Pancreas (tissue), 10 donors: ENCODE results near the gene PIK3CD. TPM values are rescaled to one million over a fixed set of nuclear protein-coding genes. Genes with fewer than 3 reads are reported as not detected.
"Not testable (repeated sequence)": the region's sequence is repeated elsewhere in the genome, so short reads cannot be mapped to it uniquely, and the experiment has no call there.

ENCODE experiments used
- ATAC-seq, 4 donors: fragments of 200-7000 bp; cut with Tn5 transposase; one replicate each; pipeline versions ENCODE4 v1.8.0 to v1.9.1; 2020; ENCODE audit warnings: mild to moderate bottlenecking in 4 of 4, moderate library complexity in 4 of 4
- DNase-seq, 6 donors: peaks; one replicate each; pipeline ENCODE4 v3.0.0-alpha.2; 2020
- FAIRE-seq: peaks from 2 replicates; lab custom pipeline; 2012; peaks lifted over from hg19 to GRCh38; lab: Jason Lieb, UNC
- H3K27ac ChIP-seq, 4 donors: fragments of 200-600 bp; sonication (generic); 1 replicate in 3 of 4; 2 replicates in 1 of 4; pipeline versions ENCODE4 v1.5.0 to v1.8.0; 2020
- H3K27me3 ChIP-seq, 4 donors: fragments of 200-600 bp; one replicate each; pipeline ENCODE4 v1.8.0; 2021
- H3K36me3 ChIP-seq, 3 donors: fragments of 200-600 bp; sonication (generic) in 1 of 3; one replicate each; pipeline versions ENCODE4 v1.5.0 to v1.8.0; 2020 to 2021
- H3K4me1 ChIP-seq, 3 donors: fragments of 200-600 bp; one replicate each; pipeline ENCODE4 v1.8.0; 2021
- H3K4me3 ChIP-seq, 4 donors: fragments of 200-600 bp; sonication (generic) in 2 of 4; one replicate each; pipeline versions ENCODE4 v1.5.0 to v1.8.0; 2020 to 2021
- H3K9me3 ChIP-seq, 4 donors: fragments of 200-600 bp; one replicate each; pipeline ENCODE4 v1.8.0; 2021
- WGBS, 2 donors: extraction: QIAGEN DNeasy Blood & Tissue Kit; methylation state at CpG; one replicate each; pipeline ENCODE4 v1.1.7; 2013; 5-methylcytosine and 5-hydroxymethylcytosine counted together
- intact Hi-C, 3 donors: fragments of 100-400 bp; cut with DNase I; formaldehyde crosslinking; loops; one replicate each; pipeline versions ENCODE4 v1.11.1 to v1.14.2; 2022
- polyA plus RNA-seq, 2 donors: library from polyadenylated mRNA; stranded (reverse); fragments of 200-250 nt; gene quantifications; one replicate each; pipeline ENCODE4 v1.2.3, GENCODE V29; 2013
- total RNA-seq, 6 donors: library from RNA; stranded (reverse); fragmentation: NEBNext Ultra II Directional in 4 of 6; extraction: Animal tissue kit (Norgen Biotek cat#: 25700) in 4 of 6; gene quantifications; one replicate each; pipeline versions ENCODE4 v1.2.1 to v1.2.4, GENCODE V29; 2021 to 2023
- TF ChIP-seq, protein P1 (sequence below), 4 donors: fragments of 200-600 bp; sonication (generic) in 3 of 4; IDR thresholded peaks; one replicate each; pipeline versions ENCODE4 v1.5.0 to v1.8.0; 2021; ENCODE audit warnings: antibody characterized with exemption in 4 of 4
- donor health status: healthy with polysubstance abuse.
- donor health status: DM: no; HTN: no; CAD: no; lungs with moderate emphysema.
- donor health status: DM: no; HTN: no; CAD: no.
- donor health status: control.
- donor health status: control.
- donor health status: Bipolar disorder and iron deficiency.
- donor health status: DM: yes; HTN: yes; CAD: no.
- donor health status: DM: no; HTN: no; CAD: no.
- donor health status: DM: no; HTN: no; CAD: no.
- donor health status: DM: yes; HTN: yes; CAD: no.

Gene PIK3CD
- total and polyA plus RNA-seq, 8 donors = 1.9 to 10.6 (median 2.3) TPM

DNA sequence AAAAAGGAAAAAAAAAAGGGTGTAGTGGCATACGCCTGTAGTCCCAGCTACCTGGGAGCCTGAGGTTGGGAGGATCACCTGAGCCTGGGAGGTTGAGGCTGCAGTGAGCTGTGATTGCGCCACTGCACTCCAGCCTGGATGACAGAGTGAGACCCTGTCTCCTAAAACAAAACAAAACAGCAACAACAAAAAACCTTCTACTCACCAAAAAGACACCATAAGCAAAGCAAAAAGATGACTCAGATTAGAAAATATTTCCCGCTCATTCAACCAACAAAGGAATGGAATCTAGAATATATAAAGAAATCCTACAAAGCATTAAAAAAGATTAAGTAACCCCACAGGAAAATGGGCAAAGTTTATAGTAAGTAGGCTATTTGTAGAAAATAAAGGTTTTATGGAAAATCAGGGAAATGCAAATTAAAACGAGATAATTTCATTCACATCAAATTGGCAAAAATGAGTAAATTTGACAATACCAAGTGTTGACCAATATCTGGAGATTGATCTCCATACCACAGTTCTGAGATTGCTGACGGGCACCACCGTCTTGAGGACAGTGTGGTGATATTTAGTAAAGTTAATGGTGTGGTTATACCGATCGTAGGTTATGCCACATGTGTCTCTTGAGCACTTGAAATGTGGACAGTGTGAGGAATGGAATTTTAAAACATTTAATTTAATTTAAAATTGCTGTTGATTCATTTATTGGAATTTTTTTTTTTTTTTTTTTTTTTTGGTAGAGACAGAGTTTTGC, 54.0 kb downstream of the PIK3CD start:
- Histone ChIP-seq H3K36me3 (no peaks in the 10 kb centered on the region), H3K4me3 (no peak overlapping the region), H3K27ac (no peak overlapping the region), H3K4me1 (no peaks in the 10 kb centered on the region), H3K9me3 (no peaks in the 10 kb centered on the region), H3K27me3 (no peaks in the 10 kb centered on the region)
- intact Hi-C loops = no loop called here
- no peak for FAIRE-seq
- TF ChIP-seq, protein P1, sequence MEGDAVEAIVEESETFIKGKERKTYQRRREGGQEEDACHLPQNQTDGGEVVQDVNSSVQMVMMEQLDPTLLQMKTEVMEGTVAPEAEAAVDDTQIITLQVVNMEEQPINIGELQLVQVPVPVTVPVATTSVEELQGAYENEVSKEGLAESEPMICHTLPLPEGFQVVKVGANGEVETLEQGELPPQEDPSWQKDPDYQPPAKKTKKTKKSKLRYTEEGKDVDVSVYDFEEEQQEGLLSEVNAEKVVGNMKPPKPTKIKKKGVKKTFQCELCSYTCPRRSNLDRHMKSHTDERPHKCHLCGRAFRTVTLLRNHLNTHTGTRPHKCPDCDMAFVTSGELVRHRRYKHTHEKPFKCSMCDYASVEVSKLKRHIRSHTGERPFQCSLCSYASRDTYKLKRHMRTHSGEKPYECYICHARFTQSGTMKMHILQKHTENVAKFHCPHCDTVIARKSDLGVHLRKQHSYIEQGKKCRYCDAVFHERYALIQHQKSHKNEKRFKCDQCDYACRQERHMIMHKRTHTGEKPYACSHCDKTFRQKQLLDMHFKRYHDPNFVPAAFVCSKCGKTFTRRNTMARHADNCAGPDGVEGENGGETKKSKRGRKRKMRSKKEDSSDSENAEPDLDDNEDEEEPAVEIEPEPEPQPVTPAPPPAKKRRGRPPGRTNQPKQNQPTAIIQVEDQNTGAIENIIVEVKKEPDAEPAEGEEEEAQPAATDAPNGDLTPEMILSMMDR (IDR thresholded peaks at IDR 0.05) = no peak
- no peak for DNase-seq
- 92 to 93% methylated on average over 8 of the region's 8 CpGs for WGBS, 2 donors
- no peak for ATAC-seq

GRCh38 chr1:9706178-9706577, 54.6 kb downstream of the PIK3CD start:
- intact Hi-C loops = no loop called here
- no peak for ATAC-seq
- Histone ChIP-seq H3K27me3 (no peaks in the 10 kb centered on the region), H3K9me3 (no peaks in the 10 kb centered on the region), H3K4me1 (no peaks in the 10 kb centered on the region), H3K4me3 (no peak overlapping the region), H3K36me3 (peaks cover 0 to 2% (median 0%) of the 10 kb centered on the region in 3 donors), H3K27ac (no peak overlapping the region)
- FAIRE-seq = no peak
- TF ChIP-seq, protein P1 (IDR thresholded peaks at IDR 0.05) = no peak
- no peak for DNase-seq
- 88 to 93% methylated on average over 4 of the region's 4 CpGs for WGBS, 2 donors

DNA sequence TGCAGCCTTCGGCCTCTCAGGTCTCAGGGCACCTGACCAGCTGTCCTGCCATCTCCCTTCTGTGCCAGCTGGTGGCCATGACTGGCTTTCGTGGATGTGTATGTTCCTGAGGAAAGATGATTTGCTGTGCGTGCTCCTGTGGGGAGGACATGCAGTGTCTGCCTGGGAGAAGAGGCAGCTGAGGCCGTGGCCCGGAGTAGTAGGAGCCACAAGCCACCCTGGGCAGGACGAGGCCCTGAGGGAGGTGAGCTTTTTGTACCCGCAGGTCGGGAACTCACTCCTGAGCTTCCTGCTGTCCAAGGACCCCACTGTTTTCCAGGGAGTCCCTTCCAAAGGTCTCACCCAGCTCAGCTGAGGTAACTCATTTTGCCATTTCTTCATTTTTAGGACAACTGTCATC, 58.5 kb downstream of the PIK3CD start:
- ATAC-seq = no peak
- no peaks in the 10 kb centered on the region for H3K4me1 ChIP-seq
- H3K27ac ChIP-seq = no peak overlapping the region
- H3K4me3 ChIP-seq = no peak overlapping the region
- TF ChIP-seq, protein P1 (IDR thresholded peaks at IDR 0.05) = no peak
- H3K9me3 ChIP-seq = no peaks in the 10 kb centered on the region
- H3K27me3 ChIP-seq = no peaks in the 10 kb centered on the region
- WGBS, 2 donors = 83 to 89% methylated on average over 8 of the region's 8 CpGs
- no peak for DNase-seq
- FAIRE-seq = no peak
- peaks cover 0 to 3% (median 0%) of the 10 kb centered on the region in 3 donors for H3K36me3 ChIP-seq
- intact Hi-C loops = no loop called here

GRCh38 chr1:9711466-9712020, 60.0 kb downstream of the PIK3CD start:
- TF ChIP-seq, protein P1 (IDR thresholded peaks at IDR 0.05) = no peak
- no peak for FAIRE-seq
- no peak for DNase-seq
- no peak for ATAC-seq
- Histone ChIP-seq H3K27ac (no peak overlapping the region), H3K36me3 (peaks cover 0 to 3% (median 0%) of the 10 kb centered on the region in 3 donors), H3K4me1 (no peaks in the 10 kb centered on the region), H3K9me3 (no peaks in the 10 kb centered on the region), H3K4me3 (no peak overlapping the region), H3K27me3 (no peaks in the 10 kb centered on the region)
- intact Hi-C loops = no loop called here
- WGBS, 2 donors = 82 to 85% methylated on average over 9 of the region's 9 CpGs

DNA sequence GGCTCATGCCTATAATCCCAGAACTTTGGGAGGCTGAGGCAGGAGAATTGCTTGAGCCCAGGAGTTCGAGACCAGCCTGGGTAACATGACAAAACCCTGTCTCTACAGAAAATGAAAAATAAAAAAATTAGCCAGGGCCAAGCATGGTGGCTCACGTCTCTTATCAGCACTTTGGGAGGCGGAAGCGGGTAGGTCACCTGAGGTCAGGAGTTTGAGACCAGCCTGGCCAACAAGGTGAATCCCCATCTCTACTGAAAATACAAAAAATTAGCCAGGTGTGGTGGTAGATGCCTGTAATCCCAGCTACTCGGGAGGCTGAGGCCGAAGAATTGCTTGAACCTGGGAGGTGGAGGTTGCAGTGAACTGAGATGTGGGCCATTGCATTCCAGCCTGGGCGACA, 61.2 kb downstream of the PIK3CD start:
- H3K36me3 ChIP-seq = not testable (repeated sequence)

More for the DNA sequence above, 61.2 kb downstream of the PIK3CD start:
- H3K4me1 ChIP-seq, DNase-seq, H3K27ac ChIP-seq, H3K27me3 ChIP-seq, intact Hi-C loops, H3K9me3 ChIP-seq, ATAC-seq, H3K4me3 ChIP-seq, FAIRE-seq: not testable (repeated sequence)
- WGBS, 2 donors = 92% methylated on average over 7 of the region's 7 CpGs
